ENCODE measurements around the gene PSMD4. TPM values are rescaled to one million over a fixed set of nuclear protein-coding genes. Genes with fewer than 3 reads are reported as not detected.
"Not testable (repeated sequence)": the region's sequence is repeated elsewhere in the genome, so short reads cannot be mapped to it uniquely, and the experiment has no call there.

PSMD4 gene
- polyA plus RNA-seq, 4 donors, result 112 to 182 (median 153) TPM

- H3K27ac ChIP-seq (ENCODE audit: low read depth in 1 of 3, low read length in 2 of 3), result no peak overlapping the region
- whole genome bisulfite sequencing, 3 donors, result 80 to 97% (median 91%) methylated on average over 2 of the region's 2 CpGs
Observed at GRCh38 chr1:151259351-151259750, 4.8 kb downstream of the PSMD4 start.

DNA sequence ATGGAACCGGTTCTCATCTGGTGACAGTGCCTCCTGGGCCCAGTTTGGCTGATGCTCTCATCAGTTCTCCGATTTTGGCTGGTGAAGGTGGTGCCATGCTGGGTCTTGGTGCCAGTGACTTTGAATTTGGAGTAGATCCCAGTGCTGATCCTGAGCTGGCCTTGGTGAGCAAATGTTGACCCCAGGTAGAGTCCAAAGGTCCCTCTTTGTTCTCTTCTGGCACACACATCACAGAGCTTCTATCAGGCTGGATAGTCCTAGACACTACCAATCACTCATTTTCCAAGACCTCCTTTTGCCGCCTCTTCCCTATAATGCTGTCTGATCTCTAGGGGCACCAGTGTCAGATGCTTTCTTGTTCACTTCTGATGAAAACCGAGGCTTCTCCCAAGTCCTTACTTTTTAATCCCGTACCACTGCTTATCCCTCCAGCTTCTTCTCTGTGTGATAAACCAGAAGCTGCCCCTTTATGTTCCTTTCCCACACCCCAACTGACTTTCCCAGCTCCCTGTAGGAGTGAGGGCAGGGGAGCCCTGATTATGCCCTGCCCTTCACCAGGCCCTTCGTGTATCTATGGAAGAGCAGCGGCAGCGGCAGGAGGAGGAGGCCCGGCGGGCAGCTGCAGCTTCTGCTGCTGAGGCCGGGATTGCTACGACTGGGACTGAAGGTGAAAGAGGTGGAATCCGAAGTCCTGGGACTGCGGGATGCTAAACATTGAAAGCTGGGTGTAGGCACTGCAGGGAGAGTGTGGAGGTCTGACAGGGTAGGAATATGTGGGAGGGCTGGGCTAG is 11.1 kb downstream of the PSMD4 start:
- Histone ChIP-seq H3K36me3 (ENCODE audit: control insufficient read depth in 3 of 3, insufficient read depth in 2 of 3, low read depth in 1 of 3, low read length in 3 of 3) (peaks cover 5 to 72% (median 16%) of the 10 kb centered on the region in 3 donors), H3K27me3 (ENCODE audit: control insufficient read depth in 3 of 3, insufficient read depth in 3 of 3, low read length in 3 of 3) (no peaks in the 10 kb centered on the region), H3K4me1 (ENCODE audit: control insufficient read depth in 3 of 3, insufficient read depth in 2 of 3, low read depth in 1 of 3, low read length in 2 of 3) (no peaks in the 10 kb centered on the region), H3K9me3 (ENCODE audit: control insufficient read depth in 2 of 2, insufficient read depth in 1 of 2, low read depth in 1 of 2, low read length in 1 of 2) (no peaks in the 10 kb centered on the region), H3K27ac (ENCODE audit: low read depth in 1 of 3, low read length in 2 of 3) (no peak overlapping the region), H3K4me3 (ENCODE audit: low read depth in 1 of 3, low read length in 3 of 3) (no peak overlapping the region)
- DNase-seq (peak in 1 of 2 donors; percentile 73), FAIRE-seq (no peak)
- WGBS, 3 donors, result 20 to 73% (median 42%) methylated on average over 14 of the region's 14 CpGs

More at GRCh38 chr1:151259351-151259750, 4.8 kb downstream of the PSMD4 start:
- H3K36me3 ChIP-seq (ENCODE audit: control insufficient read depth in 3 of 3, insufficient read depth in 2 of 3, low read depth in 1 of 3, low read length in 3 of 3), result peaks cover 0 to 28% (median 0%) of the 10 kb centered on the region in 3 donors
- no peaks in the 10 kb centered on the region for H3K27me3 ChIP-seq (ENCODE audit: control insufficient read depth in 3 of 3, insufficient read depth in 3 of 3, low read length in 3 of 3)
- FAIRE-seq (no peak), DNase-seq (no peak)
- H3K4me3 ChIP-seq (ENCODE audit: low read depth in 1 of 3, low read length in 3 of 3), result no peak overlapping the region
- no peaks in the 10 kb centered on the region for H3K9me3 ChIP-seq (ENCODE audit: control insufficient read depth in 2 of 2, insufficient read depth in 1 of 2, low read depth in 1 of 2, low read length in 1 of 2)
- H3K4me1 ChIP-seq (ENCODE audit: control insufficient read depth in 3 of 3, insufficient read depth in 2 of 3, low read depth in 1 of 3, low read length in 2 of 3), result peaks cover 0 to 3% (median 3%) of the 10 kb centered on the region in 3 donors

DNA sequence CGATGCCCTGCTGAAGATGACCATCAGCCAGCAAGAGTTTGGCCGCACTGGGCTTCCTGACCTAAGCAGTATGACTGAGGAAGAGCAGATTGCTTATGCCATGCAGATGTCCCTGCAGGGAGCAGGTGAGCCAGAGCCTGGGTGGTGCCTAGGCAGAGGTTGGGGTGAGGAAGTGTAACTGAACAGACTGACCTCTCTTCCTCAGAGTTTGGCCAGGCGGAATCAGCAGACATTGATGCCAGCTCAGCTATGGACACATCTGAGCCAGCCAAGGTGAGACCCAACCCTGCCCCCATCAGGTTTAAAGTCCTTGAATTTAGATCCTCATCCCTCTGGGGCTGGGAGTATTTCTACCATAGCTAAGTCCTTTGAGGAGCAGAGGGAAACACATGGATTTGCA is 11.8 kb downstream of the PSMD4 start:
- Histone ChIP-seq H3K27ac (ENCODE audit: low read depth in 1 of 3, low read length in 2 of 3) (no peak overlapping the region), H3K9me3 (ENCODE audit: control insufficient read depth in 2 of 2, insufficient read depth in 1 of 2, low read depth in 1 of 2, low read length in 1 of 2) (no peaks in the 10 kb centered on the region), H3K36me3 (ENCODE audit: control insufficient read depth in 3 of 3, insufficient read depth in 2 of 3, low read depth in 1 of 3, low read length in 3 of 3) (peaks cover 5 to 74% (median 16%) of the 10 kb centered on the region in 3 donors), H3K4me3 (ENCODE audit: low read depth in 1 of 3, low read length in 3 of 3) (no peak overlapping the region), H3K4me1 (ENCODE audit: control insufficient read depth in 3 of 3, insufficient read depth in 2 of 3, low read depth in 1 of 3, low read length in 2 of 3) (no peaks in the 10 kb centered on the region), H3K27me3 (ENCODE audit: control insufficient read depth in 3 of 3, insufficient read depth in 3 of 3, low read length in 3 of 3) (no peaks in the 10 kb centered on the region)
- FAIRE-seq (no peak), DNase-seq (no peak)
- WGBS, 3 donors, result 64 to 93% (median 79%) methylated on average over 3 of the region's 3 CpGs

GRCh38 chr1:151266821-151267220 is 12.3 kb downstream of the PSMD4 start:
- Histone ChIP-seq H3K27me3 (ENCODE audit: control insufficient read depth in 3 of 3, insufficient read depth in 3 of 3, low read length in 3 of 3) (no peaks in the 10 kb centered on the region), H3K4me3 (ENCODE audit: low read depth in 1 of 3, low read length in 3 of 3) (no peak overlapping the region), H3K9me3 (ENCODE audit: control insufficient read depth in 2 of 2, insufficient read depth in 1 of 2, low read depth in 1 of 2, low read length in 1 of 2) (no peaks in the 10 kb centered on the region), H3K27ac (ENCODE audit: low read depth in 1 of 3, low read length in 2 of 3) (no peak overlapping the region), H3K4me1 (ENCODE audit: control insufficient read depth in 3 of 3, insufficient read depth in 2 of 3, low read depth in 1 of 3, low read length in 2 of 3) (no peaks in the 10 kb centered on the region), H3K36me3 (ENCODE audit: control insufficient read depth in 3 of 3, insufficient read depth in 2 of 3, low read depth in 1 of 3, low read length in 3 of 3) (peaks cover 5 to 76% (median 16%) of the 10 kb centered on the region in 3 donors)
- FAIRE-seq, result no peak
- WGBS, 3 donors, result 77 to 87% (median 84%) methylated on average over 8 of the region's 8 CpGs
- no peak for DNase-seq

DNA sequence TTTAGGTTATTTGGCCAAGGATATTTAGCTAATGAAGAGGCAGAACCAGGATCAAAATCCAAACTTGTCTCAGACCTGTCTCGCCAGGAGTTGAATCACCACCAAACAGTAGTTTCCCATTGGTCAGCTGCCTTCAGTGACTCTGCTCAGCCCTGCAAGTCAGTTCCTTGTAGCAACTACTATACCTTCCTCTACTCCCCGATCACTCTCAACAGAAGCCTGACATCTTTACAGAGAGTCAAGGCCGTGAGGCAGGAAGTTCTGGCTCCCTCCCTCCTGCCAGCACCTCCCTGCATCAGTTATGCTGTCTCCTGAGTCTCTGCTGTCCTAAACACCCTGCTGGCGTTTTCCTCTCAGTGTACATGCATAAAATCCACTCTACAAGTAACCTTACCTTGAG is 13.2 kb downstream of the PSMD4 start:
- Histone ChIP-seq H3K4me3 (ENCODE audit: low read depth in 1 of 3, low read length in 3 of 3) (no peak overlapping the region), H3K27me3 (ENCODE audit: control insufficient read depth in 3 of 3, insufficient read depth in 3 of 3, low read length in 3 of 3) (no peaks in the 10 kb centered on the region), H3K36me3 (ENCODE audit: control insufficient read depth in 3 of 3, insufficient read depth in 2 of 3, low read depth in 1 of 3, low read length in 3 of 3) (peaks cover 5 to 74% (median 16%) of the 10 kb centered on the region in 3 donors), H3K9me3 (ENCODE audit: control insufficient read depth in 2 of 2, insufficient read depth in 1 of 2, low read depth in 1 of 2, low read length in 1 of 2) (no peaks in the 10 kb centered on the region), H3K4me1 (ENCODE audit: control insufficient read depth in 3 of 3, insufficient read depth in 2 of 3, low read depth in 1 of 3, low read length in 2 of 3) (no peaks in the 10 kb centered on the region), H3K27ac (ENCODE audit: low read depth in 1 of 3, low read length in 2 of 3) (no peak overlapping the region)
- WGBS, 3 donors, result 68 to 82% (median 72%) methylated on average over 4 of the region's 4 CpGs
- FAIRE-seq (no peak), DNase-seq (no peak)

DNA sequence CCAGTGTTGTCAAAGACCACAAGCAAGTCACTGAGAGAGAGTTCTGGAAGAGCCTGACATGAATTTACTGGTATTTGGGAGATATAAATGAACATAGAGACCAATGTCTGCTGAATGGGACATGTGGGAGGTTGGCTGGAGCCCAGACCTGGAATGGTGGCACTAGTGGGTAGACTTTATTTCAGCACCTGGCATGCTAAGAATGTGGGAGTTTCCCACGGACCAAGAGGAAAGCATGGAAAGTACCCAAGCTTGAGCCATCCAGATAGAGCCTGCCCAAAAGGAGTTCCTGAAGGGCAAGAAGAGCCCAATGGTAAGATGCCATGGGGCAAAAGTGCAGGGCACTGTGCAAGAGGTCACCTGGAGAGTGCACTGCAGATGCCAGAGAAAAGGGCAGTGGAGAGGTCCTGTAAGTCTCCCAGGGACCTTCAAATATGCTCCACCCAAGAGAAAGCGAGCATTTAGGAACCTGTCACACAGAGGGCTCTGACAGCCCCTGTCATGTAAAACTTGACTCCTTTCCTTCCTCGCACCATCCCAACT is 19.5 kb downstream of the PSMD4 start:
- H3K27ac ChIP-seq (ENCODE audit: low read depth in 1 of 3, low read length in 2 of 3), result no peak overlapping the region
- peaks cover 0 to 22% (median 0%) of the 10 kb centered on the region in 3 donors for H3K36me3 ChIP-seq (ENCODE audit: control insufficient read depth in 3 of 3, insufficient read depth in 2 of 3, low read depth in 1 of 3, low read length in 3 of 3)
- DNase-seq, result no peak
- no peaks in the 10 kb centered on the region for H3K9me3 ChIP-seq (ENCODE audit: control insufficient read depth in 2 of 2, insufficient read depth in 1 of 2, low read depth in 1 of 2, low read length in 1 of 2)
- 79 to 87% (median 80%) methylated on average over 3 of the region's 3 CpGs for WGBS, 3 donors
- no peak overlapping the region for H3K4me3 ChIP-seq (ENCODE audit: low read depth in 1 of 3, low read length in 3 of 3)
- H3K4me1 ChIP-seq (ENCODE audit: control insufficient read depth in 3 of 3, insufficient read depth in 2 of 3, low read depth in 1 of 3, low read length in 2 of 3), result no peaks in the 10 kb centered on the region
- FAIRE-seq, result no peak
- no peaks in the 10 kb centered on the region for H3K27me3 ChIP-seq (ENCODE audit: control insufficient read depth in 3 of 3, insufficient read depth in 3 of 3, low read length in 3 of 3)

GRCh38 chr1:151275341-151275740 is 20.8 kb downstream of the PSMD4 start:
- H3K9me3 ChIP-seq (ENCODE audit: control insufficient read depth in 2 of 2, insufficient read depth in 1 of 2, low read depth in 1 of 2, low read length in 1 of 2); DNase-seq; H3K27me3 ChIP-seq (ENCODE audit: control insufficient read depth in 3 of 3, insufficient read depth in 3 of 3, low read length in 3 of 3); H3K27ac ChIP-seq (ENCODE audit: low read depth in 1 of 3, low read length in 2 of 3); FAIRE-seq; H3K4me1 ChIP-seq (ENCODE audit: control insufficient read depth in 3 of 3, insufficient read depth in 2 of 3, low read depth in 1 of 3, low read length in 2 of 3); H3K4me3 ChIP-seq (ENCODE audit: low read depth in 1 of 3, low read length in 3 of 3): not testable (repeated sequence)
- 82 to 92% (median 87%) methylated on average over 5 of the region's 5 CpGs for WGBS, 3 donors
- peaks cover 0 to 13% (median 0%) of the 10 kb centered on the region in 3 donors for H3K36me3 ChIP-seq (ENCODE audit: control insufficient read depth in 3 of 3, insufficient read depth in 2 of 3, low read depth in 1 of 3, low read length in 3 of 3)

- Histone ChIP-seq H3K27ac (ENCODE audit: low read depth in 1 of 3, low read length in 2 of 3) (no peak overlapping the region), H3K9me3 (ENCODE audit: control insufficient read depth in 2 of 2, insufficient read depth in 1 of 2, low read depth in 1 of 2, low read length in 1 of 2) (no peaks in the 10 kb centered on the region)
- 63 to 65% (median 65%) methylated on average over 2 of the region's 2 CpGs for WGBS, 3 donors
Observed at GRCh38 chr1:151277249-151277648, 22.7 kb downstream of the PSMD4 start.

More at GRCh38 chr1:151277249-151277648, 22.7 kb downstream of the PSMD4 start:
- H3K36me3 ChIP-seq (ENCODE audit: control insufficient read depth in 3 of 3, insufficient read depth in 2 of 3, low read depth in 1 of 3, low read length in 3 of 3), result peaks cover 0 to 5% (median 0%) of the 10 kb centered on the region in 3 donors
- no peak overlapping the region for H3K4me3 ChIP-seq (ENCODE audit: low read depth in 1 of 3, low read length in 3 of 3)
- DNase-seq (no peak), FAIRE-seq (no peak)
- H3K27me3 ChIP-seq (ENCODE audit: control insufficient read depth in 3 of 3, insufficient read depth in 3 of 3, low read length in 3 of 3), result no peaks in the 10 kb centered on the region
- H3K4me1 ChIP-seq (ENCODE audit: control insufficient read depth in 3 of 3, insufficient read depth in 2 of 3, low read depth in 1 of 3, low read length in 2 of 3), result peaks cover 0 to 5% (median 0%) of the 10 kb centered on the region in 3 donors

Measured in small intestine (tissue), 7 donors.